Forelimb muscle (tissue), 1 donor: Measurements from ENCODE around the gene GCG. TPM values are rescaled to one million over a fixed set of nuclear protein-coding genes. Genes with fewer than 3 reads are reported as not detected.

ENCODE experiments used
- DNase-seq: peaks from one replicate; pipeline ENCODE4 v3.0.0-alpha.2; 2013; ENCODE audit warnings: low read depth
- polyA plus RNA-seq: library from polyadenylated mRNA; unstranded; fragments of 120-200 nt; gene quantifications from one replicate; pipeline ENCODE4 v1.2.1, GENCODE V29; 2013; ENCODE audit not compliant: insufficient read length

The GCG gene
- 15.6 TPM for polyA plus RNA-seq

GRCh38 chr2:162152147-162152546 is at the start of gene GCG:
Gene GCG, minus strand, starts transcription at chr2:162152247. Its CDS starts 3,069 bp downstream, at chr2:162149178.
- DNase-seq, result no peak

GRCh38 chr2:162200636-162201035 is 48.6 kb upstream of the GCG start:
- no peak for DNase-seq

GRCh38 chr2:162199913-162200312 is 47.9 kb upstream of the GCG start:
- DNase-seq, result no peak

GRCh38 chr2:162198239-162198638 is 46.2 kb upstream of the GCG start:
- DNase-seq, result no peak

- no peak for DNase-seq
Measured at GRCh38 chr2:162197069-162197825, 45.2 kb upstream of the GCG start.

GRCh38 chr2:162196638-162197037 is 44.6 kb upstream of the GCG start:
- no peak for DNase-seq

- no peak for DNase-seq
Measured at GRCh38 chr2:162188451-162188850, 36.4 kb upstream of the GCG start.

GRCh38 chr2:162185541-162186232 is 33.6 kb upstream of the GCG start:
- no peak for DNase-seq

- no peak for DNase-seq
Measured at GRCh38 chr2:162184821-162185450, 32.9 kb upstream of the GCG start.

- no peak for DNase-seq
Measured at GRCh38 chr2:162184359-162184758, 32.3 kb upstream of the GCG start.

- DNase-seq, result no peak
Measured at GRCh38 chr2:162182395-162182794, 30.3 kb upstream of the GCG start.

GRCh38 chr2:162177301-162177700 is 25.3 kb upstream of the GCG start:
- no peak for DNase-seq

- DNase-seq, result no peak
Measured at GRCh38 chr2:162175714-162176113, 23.7 kb upstream of the GCG start.

- peak; percentile 70 for DNase-seq
Measured at GRCh38 chr2:162174746-162175145, 22.7 kb upstream of the GCG start.

GRCh38 chr2:162172802-162173370 is 20.8 kb upstream of the GCG start:
- no peak for DNase-seq

GRCh38 chr2:162166745-162167144 is 14.7 kb upstream of the GCG start:
- DNase-seq, result no peak

GRCh38 chr2:162166174-162166573 is 14.1 kb upstream of the GCG start:
- no peak for DNase-seq

- DNase-seq, result no peak
Measured at GRCh38 chr2:162164802-162165201, 12.8 kb upstream of the GCG start.

- DNase-seq, result no peak
Measured at GRCh38 chr2:162159446-162159845, 7.4 kb upstream of the GCG start.

GRCh38 chr2:162156149-162156548 is 4.1 kb upstream of the GCG start:
- no peak for DNase-seq

- no peak for DNase-seq
Measured at GRCh38 chr2:162155093-162155492, 3.0 kb upstream of the GCG start.

- DNase-seq, result peak; percentile 20
Measured at GRCh38 chr2:162153608-162154224, 1.7 kb upstream of the GCG start.
